OCI-LY1 (cell line): Measurements from ENCODE around the gene PTPN11.

ENCODE experiments used
- H2AFZ ChIP-seq: fragments of 200-600 bp; sonication (generic), shearing (Covaris generic); 2 replicates; pipeline ENCODE4 v1.6.0; 2014; ENCODE audit warnings: antibody characterized with exemption, mild to moderate bottlenecking, low read length
- H3F3A ChIP-seq: fragments of 200-600 bp; sonication (generic), shearing (Covaris generic); 2 replicates; pipeline ENCODE4 v1.6.0; 2014; ENCODE audit warnings: mild to moderate bottlenecking, antibody characterized with exemption, low read length, moderate library complexity; ENCODE audit not compliant: insufficient read depth
- H3K27ac ChIP-seq: fragments of 200-600 bp; sonication (generic); 2 replicates; pipeline ENCODE4 v1.5.1; 2014; ENCODE audit warnings: low read length, mixed run types, mild to moderate bottlenecking, low read depth; ENCODE audit not compliant: poor library complexity, severe bottlenecking
- H3K27me3 ChIP-seq: fragments of 200-600 bp; sonication (generic); 2 replicates; pipeline ENCODE4 v1.6.0; 2014; ENCODE audit warnings: antibody characterized with exemption, mild to moderate bottlenecking, low read length, moderate library complexity; ENCODE audit not compliant: insufficient read depth
- H3K36me3 ChIP-seq: fragments of 200-600 bp; sonication (generic); 2 replicates; pipeline ENCODE4 v1.6.1; 2014; ENCODE audit warnings: mild to moderate bottlenecking, antibody characterized with exemption, low read length, moderate library complexity, mixed read lengths; ENCODE audit not compliant: insufficient read depth
- H3K4me1 ChIP-seq: fragments of 200-600 bp; sonication (generic); 2 replicates; pipeline ENCODE4 v1.5.1; 2014; ENCODE audit warnings: mild to moderate bottlenecking, low read length, moderate library complexity; ENCODE audit not compliant: insufficient read depth, severe bottlenecking
- H3K4me2 ChIP-seq: fragments of 200-600 bp; sonication (generic), shearing (Covaris generic); 2 replicates; pipeline ENCODE4 v1.6.1; 2014; ENCODE audit warnings: low read length
- H3K4me3 ChIP-seq: fragments of 200-600 bp; sonication (generic); 2 replicates; pipeline ENCODE4 v1.5.1; 2014; ENCODE audit warnings: low read length, low read depth, mild to moderate bottlenecking, mixed read lengths; ENCODE audit not compliant: poor library complexity, severe bottlenecking
- H3K79me2 ChIP-seq: fragments of 200-600 bp; shearing (Covaris generic); 2 replicates; pipeline ENCODE4 v1.6.1; 2016; ENCODE audit warnings: mixed run types, low read length, mixed read lengths; ENCODE audit not compliant: insufficient read depth
- H3K9ac ChIP-seq: fragments of 200-600 bp; sonication (generic), shearing (Covaris generic); 2 replicates; pipeline ENCODE4 v1.6.1; 2014; ENCODE audit warnings: mild to moderate bottlenecking, low read length, mixed read lengths
- H3K9me2 ChIP-seq: fragments of 200-600 bp; sonication (generic), shearing (Covaris generic); 2 replicates; pipeline ENCODE4 v1.6.1; 2014; ENCODE audit warnings: low read depth, mild to moderate bottlenecking, low read length, mixed read lengths
- H3K9me3 ChIP-seq: fragments of 200-600 bp; shearing (Covaris generic); 2 replicates; pipeline ENCODE4 v1.6.1; 2014; ENCODE audit warnings: low read length, mixed read lengths
- H4K20me1 ChIP-seq: fragments of 200-600 bp; sonication (generic), shearing (Covaris generic); 2 replicates; pipeline ENCODE4 v1.6.0; 2016; ENCODE audit warnings: mild to moderate bottlenecking, low read length; ENCODE audit not compliant: insufficient read depth
- EZH2 ChIP-seq: fragments of 200-600 bp; sonication (generic), shearing (Covaris generic); IDR thresholded peaks from 2 replicates; pipeline ENCODE4 v1.8.0; 2017; ENCODE audit warnings: borderline replicate concordance, mixed run types, mild to moderate bottlenecking, antibody characterized with exemption, low read length, moderate library complexity, mixed read lengths
- TF ChIP-seq, protein P1 (sequence below): fragments of 200-600 bp; sonication (generic), shearing (Covaris generic); IDR thresholded peaks from 2 replicates; pipeline ENCODE4 v1.5.1; 2017; ENCODE audit warnings: mild to moderate bottlenecking, antibody characterized with exemption, low read length, moderate library complexity, mixed read lengths

The PTPN11 gene

DNA sequence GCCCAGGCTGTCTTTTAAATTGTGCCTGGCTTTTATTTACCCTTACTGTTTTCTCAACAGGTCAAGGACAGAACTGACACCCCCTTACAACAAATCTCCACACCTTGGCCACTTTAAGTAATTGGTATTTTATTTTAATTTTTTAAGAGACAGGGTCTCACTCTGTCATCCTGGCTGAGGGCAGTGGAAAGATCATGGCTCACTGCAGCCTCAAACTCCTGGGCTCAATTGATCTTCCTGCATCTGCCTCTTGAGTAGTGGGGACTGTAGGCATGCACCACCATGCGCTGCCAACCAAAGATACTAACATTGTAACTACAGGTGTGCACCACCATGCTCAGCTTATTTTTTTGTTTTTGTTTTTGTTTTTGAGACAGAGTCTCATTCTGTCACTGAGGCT lies 109.8 kb downstream of the PTPN11 start:
- Histone ChIP-seq H3K4me2 (no peak overlapping the region), H4K20me1 (no peaks in the 10 kb centered on the region), H3K27me3 (no peaks in the 10 kb centered on the region), H3K36me3 (no peaks in the 10 kb centered on the region), H3K9me2 (no peaks in the 10 kb centered on the region), H3K27ac (no peak overlapping the region), H3F3A (no peaks in the 10 kb centered on the region), H3K4me1 (no peaks in the 10 kb centered on the region), H3K9ac (no peak overlapping the region), H3K9me3 (no peaks in the 10 kb centered on the region), H3K4me3 (no peak overlapping the region), H3K79me2 (no peaks in the 10 kb centered on the region), H2AFZ (no peak overlapping the region)
- TF ChIP-seq, protein P1, sequence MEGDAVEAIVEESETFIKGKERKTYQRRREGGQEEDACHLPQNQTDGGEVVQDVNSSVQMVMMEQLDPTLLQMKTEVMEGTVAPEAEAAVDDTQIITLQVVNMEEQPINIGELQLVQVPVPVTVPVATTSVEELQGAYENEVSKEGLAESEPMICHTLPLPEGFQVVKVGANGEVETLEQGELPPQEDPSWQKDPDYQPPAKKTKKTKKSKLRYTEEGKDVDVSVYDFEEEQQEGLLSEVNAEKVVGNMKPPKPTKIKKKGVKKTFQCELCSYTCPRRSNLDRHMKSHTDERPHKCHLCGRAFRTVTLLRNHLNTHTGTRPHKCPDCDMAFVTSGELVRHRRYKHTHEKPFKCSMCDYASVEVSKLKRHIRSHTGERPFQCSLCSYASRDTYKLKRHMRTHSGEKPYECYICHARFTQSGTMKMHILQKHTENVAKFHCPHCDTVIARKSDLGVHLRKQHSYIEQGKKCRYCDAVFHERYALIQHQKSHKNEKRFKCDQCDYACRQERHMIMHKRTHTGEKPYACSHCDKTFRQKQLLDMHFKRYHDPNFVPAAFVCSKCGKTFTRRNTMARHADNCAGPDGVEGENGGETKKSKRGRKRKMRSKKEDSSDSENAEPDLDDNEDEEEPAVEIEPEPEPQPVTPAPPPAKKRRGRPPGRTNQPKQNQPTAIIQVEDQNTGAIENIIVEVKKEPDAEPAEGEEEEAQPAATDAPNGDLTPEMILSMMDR, result no peak
- no peak for TF ChIP-seq EZH2

DNA sequence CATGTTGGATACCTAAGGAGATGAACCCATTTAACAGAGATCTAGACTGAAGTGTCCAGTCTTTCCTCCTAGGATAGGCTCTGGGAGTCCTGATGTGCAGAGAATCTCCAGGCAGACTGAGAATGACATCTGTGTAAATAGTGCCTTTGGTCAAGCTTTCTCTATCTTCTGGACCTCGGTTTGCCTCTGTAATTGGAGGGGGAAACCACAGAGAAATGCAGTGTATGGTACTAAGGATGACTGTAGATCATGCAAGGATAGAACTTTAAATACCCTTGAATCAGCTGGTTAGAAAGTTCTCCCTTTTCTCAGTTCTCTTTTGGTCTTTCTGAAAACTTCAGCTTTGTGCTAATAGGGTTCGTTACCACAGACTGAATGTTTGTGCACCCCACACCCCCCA lies 112.2 kb downstream of the PTPN11 start:
- Histone ChIP-seq H3K4me1 (no peaks in the 10 kb centered on the region), H3K27me3 (no peaks in the 10 kb centered on the region), H4K20me1 (no peaks in the 10 kb centered on the region), H3K4me2 (no peak overlapping the region), H2AFZ (no peak overlapping the region), H3K27ac (no peak overlapping the region), H3K9ac (no peak overlapping the region), H3K4me3 (no peak overlapping the region), H3K9me3 (no peaks in the 10 kb centered on the region), H3K79me2 (no peaks in the 10 kb centered on the region), H3F3A (no peaks in the 10 kb centered on the region), H3K36me3 (no peaks in the 10 kb centered on the region), H3K9me2 (no peaks in the 10 kb centered on the region)
- TF ChIP-seq, protein P1, result no peak
- TF ChIP-seq EZH2, result no peak

DNA sequence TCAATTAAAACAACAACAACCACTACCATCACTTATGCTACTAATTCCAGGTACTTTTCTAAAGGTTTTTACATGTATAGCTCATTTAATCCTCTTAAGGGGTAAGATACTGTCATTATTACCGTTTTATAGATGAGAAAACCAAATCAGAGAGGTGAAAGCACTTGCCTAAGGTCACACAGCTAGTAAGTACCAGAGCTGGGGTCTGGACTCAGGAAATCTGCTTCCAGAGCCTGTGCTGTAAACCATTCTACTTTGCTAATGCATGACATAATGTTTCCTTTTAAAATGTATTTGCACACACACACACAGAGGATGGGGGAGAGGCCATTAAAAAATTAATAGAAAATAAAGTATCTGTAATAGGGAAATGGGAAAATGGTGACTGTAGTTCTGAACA lies 113.4 kb downstream of the PTPN11 start:
- Histone ChIP-seq H3K9ac (no peak overlapping the region), H3K27ac (no peak overlapping the region), H3K4me2 (no peak overlapping the region), H3K4me3 (no peak overlapping the region), H3K4me1 (no peaks in the 10 kb centered on the region), H3F3A (no peaks in the 10 kb centered on the region), H3K27me3 (no peaks in the 10 kb centered on the region), H3K9me2 (no peaks in the 10 kb centered on the region), H3K79me2 (no peaks in the 10 kb centered on the region), H4K20me1 (no peaks in the 10 kb centered on the region), H2AFZ (no peak overlapping the region), H3K36me3 (no peaks in the 10 kb centered on the region), H3K9me3 (no peaks in the 10 kb centered on the region)
- TF ChIP-seq, protein P1, result no peak
- no peak for TF ChIP-seq EZH2
